ENCODE data around the gene TMEM200B.
A peak's percentile ranks its signal among the peaks of the same experiment; 100 is the strongest.
"Not testable (repeated sequence)": the region's sequence is repeated elsewhere in the genome, so short reads cannot be mapped to it uniquely, and the experiment has no call there.

Gene TMEM200B

DNA sequence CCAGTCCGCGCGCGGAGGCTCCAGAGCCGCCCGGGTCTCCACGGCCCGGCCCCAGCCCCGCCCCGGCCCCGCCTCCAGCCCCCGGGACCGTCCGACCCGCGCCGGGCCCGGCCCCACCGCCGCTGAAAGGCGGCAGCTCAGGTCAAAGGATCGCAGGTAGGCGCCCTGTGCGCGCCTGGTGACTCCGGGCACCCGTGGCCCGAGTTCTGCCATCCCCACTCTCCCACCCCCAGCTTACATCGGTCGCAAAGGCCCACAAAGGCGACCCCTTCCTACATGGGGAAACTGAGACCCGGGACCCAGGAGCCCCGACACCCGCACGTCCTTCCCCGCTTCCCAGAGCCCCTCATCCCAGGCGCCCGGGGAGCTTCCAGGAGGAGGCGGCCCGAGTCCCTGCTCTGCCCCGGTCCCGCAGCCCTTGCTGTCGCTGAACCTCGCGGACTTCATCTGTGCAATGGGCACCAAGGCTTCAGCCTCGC is at the start of gene TMEM200B:
TMEM200B (minus strand) TSS at position 17 of the 479 bp plus-strand sequence. CDS start 2,075 bp downstream, outside the sequence.
- DNase-seq = no peak

GRCh38 chr1:29172415-29172939 is 48.8 kb upstream of the TMEM200B start:
- DNase-seq = no peak

DNA sequence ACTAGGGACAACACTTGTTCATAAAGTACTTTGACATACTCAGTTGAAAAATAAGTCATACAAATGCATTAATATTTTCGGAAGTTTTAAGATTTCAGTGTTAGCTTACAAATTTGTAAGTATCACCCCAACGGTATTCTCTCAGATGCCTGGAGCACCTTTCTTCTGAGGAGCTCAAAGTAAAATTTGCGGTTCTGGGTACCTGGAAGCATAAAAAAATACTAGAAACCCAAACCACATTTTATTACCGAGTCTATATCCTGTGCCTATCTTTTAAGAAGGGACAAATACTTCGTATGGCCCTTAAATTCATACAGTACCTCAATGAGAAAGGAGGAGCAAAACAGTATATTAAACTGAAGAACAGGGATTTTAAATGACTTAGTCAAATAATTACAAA is 47.8 kb upstream of the TMEM200B start:
- DNase-seq = no peak

- no peak for DNase-seq
These were observed 47.4 kb upstream of the TMEM200B start for GRCh38 chr1:29171089-29171488.

GRCh38 chr1:29169976-29170375 is 46.3 kb upstream of the TMEM200B start:
- no peak for DNase-seq

GRCh38 chr1:29167904-29168303 is 44.2 kb upstream of the TMEM200B start:
- DNase-seq = no peak

DNA sequence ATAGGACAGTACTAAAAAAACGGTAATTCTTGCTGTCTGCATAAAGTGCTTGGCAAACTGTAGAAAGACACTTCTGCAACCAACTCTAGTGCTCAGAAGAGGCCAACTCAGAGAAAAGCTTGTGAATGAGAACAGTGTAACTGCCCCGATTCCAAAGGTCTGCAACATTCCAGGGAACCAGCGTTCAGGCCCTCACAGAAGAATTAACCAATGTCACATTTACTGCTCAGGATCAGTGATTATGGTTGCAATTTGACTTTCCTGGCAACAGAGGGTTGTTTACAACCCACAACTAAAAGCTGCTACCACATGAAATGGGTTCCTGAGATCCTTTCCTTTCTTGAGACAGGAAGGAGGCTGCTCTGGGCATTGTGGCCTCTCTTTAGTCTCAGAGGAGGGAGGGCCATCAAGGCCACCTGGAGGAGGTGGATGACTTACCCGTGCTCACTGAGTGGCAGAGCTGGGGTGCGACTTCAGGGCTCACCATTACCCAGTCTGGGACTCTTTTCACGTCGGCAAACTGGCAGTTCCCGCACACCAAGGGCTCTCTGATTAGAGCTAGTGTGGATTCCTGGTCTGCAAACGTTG is 42.7 kb upstream of the TMEM200B start:
- no peak for DNase-seq

GRCh38 chr1:29164588-29164987 is 40.9 kb upstream of the TMEM200B start:
- no peak for DNase-seq

- DNase-seq = no peak
These were observed 38.9 kb upstream of the TMEM200B start for GRCh38 chr1:29162476-29163138.

DNA sequence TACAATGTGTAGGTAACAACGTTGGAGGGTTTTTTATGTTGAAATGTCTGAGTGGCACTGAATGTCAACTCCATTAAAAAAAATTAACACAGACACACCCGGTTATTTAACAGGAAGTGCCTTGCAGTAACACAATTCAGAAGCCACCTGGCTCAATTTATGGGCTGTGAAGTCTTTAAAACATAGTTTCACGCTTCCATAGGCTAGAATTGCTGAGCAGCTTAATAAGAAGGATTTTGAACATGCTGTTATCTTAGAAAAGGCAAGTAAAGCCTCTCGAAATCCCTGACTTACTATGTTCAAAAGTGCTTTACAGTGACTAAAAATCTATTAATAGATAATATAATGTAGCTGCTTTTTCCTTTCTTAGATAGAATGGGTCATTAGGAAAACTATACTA is 38.3 kb upstream of the TMEM200B start:
- no peak for DNase-seq

DNA sequence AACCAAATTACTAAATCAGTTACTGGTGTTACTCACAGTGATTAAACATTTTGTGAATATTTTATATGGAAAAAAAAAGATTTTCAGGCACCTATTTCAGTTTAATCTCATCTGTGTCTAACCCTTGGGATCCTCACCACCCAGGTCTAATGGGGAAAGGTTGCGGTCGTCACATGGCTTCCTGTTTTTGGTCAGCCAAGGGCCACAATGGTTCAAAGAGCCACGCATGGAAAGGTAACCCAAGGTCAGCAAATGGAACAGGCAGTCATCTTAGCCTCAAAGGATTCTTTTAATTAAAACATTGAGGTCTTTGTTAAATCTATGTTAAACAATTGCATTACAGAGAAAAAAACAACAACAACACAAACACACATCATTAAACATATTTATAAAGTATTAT is 36.1 kb upstream of the TMEM200B start:
- no peak for DNase-seq

DNA sequence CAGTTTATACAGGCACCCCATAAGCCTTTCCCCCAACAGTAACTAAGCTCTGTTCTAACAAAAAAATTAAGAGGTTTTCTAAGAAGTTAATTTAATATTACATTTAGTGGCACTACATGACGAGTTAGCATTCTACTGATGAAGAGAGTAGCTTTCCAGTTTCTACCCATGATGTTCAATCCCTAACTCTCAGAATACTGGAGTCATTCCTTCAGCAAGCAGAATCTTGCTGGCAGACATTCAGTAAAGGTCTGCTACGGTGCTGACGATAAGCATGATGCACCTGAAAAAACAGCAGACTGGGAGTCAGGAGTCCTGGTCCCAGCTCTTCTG is 33.5 kb upstream of the TMEM200B start:
- DNase-seq = no peak

DNA sequence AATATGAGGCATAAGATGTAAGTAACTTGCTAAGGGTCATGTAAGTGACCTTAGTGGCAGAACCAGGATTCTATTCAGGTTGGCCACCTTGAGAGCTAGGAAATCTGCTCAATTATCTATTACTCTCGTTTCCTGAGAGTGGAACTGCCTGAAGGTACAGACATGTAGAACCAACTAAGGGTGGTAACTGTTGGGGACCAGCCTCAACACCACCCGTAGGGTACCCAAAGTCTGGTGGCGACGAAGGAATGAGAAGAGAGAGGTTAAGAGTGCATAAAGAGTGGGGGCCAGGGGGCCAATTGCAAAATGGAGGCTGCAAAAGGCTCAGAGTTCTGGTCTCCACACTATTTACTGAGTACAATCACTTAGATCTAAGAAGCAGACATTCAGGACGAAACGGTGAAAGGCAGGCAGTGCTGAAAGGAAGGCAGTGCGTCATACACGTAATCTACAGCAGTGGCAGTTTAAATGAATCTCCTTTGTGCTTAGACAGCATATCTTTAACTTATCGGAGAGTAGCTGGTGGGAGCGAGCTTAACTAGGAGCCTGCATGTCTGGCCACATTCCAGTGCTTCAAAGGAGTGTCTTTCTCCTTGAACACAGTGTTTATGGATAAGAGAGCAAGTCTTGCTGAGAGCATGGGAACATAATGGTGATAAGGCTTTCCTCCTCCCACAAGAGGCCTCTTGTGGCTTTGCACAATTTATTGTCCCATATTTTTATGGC is 33.0 kb upstream of the TMEM200B start:
- peak; percentile 83 for DNase-seq

DNA sequence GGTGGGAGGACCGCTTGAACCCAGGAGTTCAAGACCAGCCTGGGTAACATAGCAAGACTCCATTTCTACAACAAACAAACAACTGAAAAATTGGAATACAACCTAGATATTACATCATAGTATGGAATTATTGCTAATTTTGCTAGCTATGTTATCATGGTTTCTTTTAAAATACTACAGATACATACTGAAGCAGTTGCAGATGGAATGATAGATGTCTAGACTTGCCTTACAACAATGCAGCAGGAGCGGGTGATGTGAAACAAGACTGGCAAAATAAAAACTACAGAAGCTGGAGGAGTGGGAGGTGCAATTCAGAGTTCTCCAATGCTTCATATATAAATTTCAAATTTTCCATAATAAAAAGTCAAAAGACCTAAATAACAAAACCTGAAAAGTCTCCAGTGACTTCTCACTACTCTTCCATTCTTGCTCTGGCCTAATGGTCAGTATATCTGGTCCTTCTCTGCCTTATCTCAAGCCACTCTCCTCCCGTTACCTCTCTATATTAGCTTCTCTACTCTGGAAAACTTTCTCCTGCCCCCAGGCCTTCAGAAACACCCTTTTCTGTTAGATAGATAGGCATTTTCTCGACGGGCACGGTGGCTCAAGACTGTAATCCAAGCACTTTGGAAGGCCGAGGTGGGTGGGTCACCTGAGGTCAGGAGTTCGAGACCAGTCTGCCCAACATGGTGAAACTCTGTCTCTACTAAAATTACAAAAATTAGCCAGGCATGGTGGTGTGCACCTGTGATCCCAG is 28.5 kb upstream of the TMEM200B start:
- DNase-seq = no peak

DNA sequence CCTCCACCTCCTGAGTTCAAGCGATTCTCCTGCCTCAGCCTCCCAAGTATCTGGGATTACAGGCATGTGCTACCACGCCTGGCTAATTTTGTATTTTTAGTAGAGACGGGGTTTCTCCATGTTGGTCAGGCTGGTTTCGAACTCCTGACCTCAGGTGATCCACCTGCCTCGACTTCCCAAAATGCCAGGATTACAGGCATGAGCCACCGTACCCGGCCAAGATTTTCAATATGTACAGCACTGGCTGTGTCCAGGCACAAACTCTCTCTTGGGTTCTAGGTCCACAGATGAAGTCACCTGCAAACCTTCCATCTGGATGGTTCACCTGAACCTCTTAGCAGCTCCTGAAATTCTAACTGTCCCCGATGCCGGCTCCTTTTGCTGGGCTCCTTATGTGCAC is 26.6 kb upstream of the TMEM200B start:
- DNase-seq = not testable (repeated sequence)

DNA sequence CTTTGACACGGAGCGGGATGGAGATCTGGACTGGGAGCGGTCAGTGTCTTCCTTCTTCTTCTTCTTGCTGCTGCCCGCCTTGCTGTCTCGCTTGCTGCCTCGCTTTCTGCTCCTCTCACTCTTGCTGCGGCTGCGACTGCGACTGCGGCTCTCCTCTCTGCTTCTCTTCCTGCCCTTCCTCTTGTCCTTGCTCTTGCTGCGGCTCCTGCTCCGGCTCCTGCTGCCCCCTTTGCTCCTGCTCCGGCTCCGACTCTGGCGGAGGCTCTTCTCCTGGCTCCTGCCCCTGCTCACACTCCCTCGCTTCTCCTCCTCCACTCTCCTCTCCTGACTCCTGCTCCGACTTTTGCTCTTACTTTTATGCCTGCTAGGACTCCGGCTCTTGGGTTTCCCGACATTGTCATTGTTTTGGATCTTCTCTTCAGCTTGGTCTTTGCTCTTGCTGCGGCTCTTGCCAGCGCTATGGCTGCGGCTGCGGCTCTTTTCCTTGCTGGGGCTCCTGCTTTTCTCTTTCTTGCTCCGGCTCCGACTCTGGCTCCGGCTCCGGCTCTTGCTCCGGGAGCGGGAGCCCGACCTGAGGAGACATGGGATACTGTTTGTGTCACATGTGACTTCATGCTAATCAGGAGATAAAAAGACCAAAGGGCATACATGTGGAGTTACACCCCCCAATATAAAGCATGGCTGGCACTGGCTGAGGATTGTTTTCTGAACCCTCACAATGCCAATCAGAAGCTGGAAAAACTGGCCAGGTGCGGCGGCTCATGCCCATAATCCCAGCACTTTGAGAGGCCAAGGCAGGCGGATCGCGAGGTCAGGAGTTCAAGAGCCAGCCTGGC is 25.2 kb upstream of the TMEM200B start:
- no peak for DNase-seq

DNA sequence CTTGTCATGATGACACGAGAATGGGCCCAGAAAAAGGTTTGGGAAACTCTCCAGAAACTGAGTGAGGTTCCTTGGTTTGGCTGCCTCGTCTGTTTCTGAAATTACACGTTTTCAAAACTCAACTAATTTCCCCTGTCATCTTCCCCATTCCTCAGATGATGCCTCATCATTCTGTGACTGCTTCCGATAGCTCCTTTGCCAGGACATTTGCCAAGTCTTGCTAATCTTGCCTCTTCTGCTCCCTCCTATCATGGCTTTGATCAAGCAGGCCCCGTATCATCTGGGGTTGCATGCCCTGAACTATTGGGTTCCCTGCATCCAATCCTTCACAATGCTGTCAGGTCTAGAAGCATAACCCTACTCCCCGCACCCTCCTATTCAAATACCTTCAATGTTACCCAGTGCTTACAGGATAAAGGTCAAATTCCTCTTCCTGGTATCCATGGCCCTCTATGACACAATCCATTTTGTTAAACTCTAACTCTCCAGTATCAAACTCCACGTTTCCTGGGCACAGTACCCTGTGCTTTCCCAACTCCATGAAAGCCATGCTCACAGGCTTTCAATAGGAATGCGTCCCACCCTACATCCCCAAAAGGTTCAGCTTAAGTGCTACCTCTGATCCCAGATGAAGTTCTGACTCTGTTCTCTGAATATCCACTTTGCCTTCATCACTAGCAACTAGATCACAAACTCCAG is 22.2 kb upstream of the TMEM200B start:
- DNase-seq = peak; percentile 41

GRCh38 chr1:29144178-29144577 is 20.5 kb upstream of the TMEM200B start:
- no peak for DNase-seq

DNA sequence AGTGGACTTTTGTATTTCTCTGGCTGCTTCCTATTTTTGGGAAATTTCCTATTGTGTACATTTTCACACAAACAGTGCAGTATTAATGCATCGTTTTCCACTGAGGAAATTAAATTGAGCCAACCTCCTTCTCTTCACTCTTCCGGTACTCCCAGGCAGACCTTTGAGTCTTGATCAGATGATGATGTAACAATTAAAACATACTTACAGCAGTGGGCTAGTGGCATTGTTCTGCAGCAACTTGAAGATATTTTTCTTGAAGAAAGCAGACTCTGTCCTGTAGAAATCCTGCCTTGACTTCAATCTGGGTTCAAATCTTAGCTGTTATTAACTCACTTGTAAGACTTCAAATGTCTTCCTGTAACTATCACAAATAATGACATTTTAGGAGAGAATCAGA is 19.0 kb upstream of the TMEM200B start:
- no peak for DNase-seq

GRCh38 chr1:29136391-29136915 is 12.8 kb upstream of the TMEM200B start:
- DNase-seq = no peak

- no peak for DNase-seq
These were observed 11.0 kb upstream of the TMEM200B start for GRCh38 chr1:29134695-29135028.
